Measurements from ENCODE around the gene SAP25. TPM values are rescaled to one million over a fixed set of nuclear protein-coding genes. Genes with fewer than 3 reads are reported as not detected.

The SAP25 gene
- total and polyA plus RNA-seq, 12 donors, result 0.36 to 2.3 (median 0.70) TPM; not detected in 5

GRCh38 chr7:100614308-100614861 lies 40.7 kb upstream of the SAP25 start:
- no peak for TF ChIP-seq CTCF (IDR thresholded peaks at IDR 0.05)
- 81 to 98% methylated on average over 6 of the region's 6 CpGs for WGBS, 2 donors
- Histone ChIP-seq H3K9me3 (no peaks in the 10 kb centered on the region), H3K4me1 (peaks cover 0 to 20% (median 10%) of the 10 kb centered on the region in 9 donors), H3K4me3 (no peak overlapping the region), H3K36me3 (peaks cover 0 to 19% (median 0%) of the 10 kb centered on the region in 9 donors), H3K27me3 (no peaks in the 10 kb centered on the region), H3K27ac (no peak overlapping the region)
- DNase-seq (no peak), ATAC-seq (no peak)
- intact Hi-C loops (cut with DNase I), result loop anchor here in 3 of 10 donors (5.0 to 10.0 kb wide), 4 partner anchors 58 to 260 kb away; partner anchors contain the start of genes GIGYF1 (in 2 of the 3), GNB2 (in 1 of the 3) and SRRT (in 1 of the 3)

- intact Hi-C loops (cut with DNase I), result loop anchor here in 4 of 10 donors (2.0 to 10.0 kb wide), 5 partner anchors 59 to 261 kb away; partner anchors contain the start of genes GIGYF1 (in 2 of the 4), GNB2 (in 2 of the 4) and SRRT (in 1 of the 4)
- peaks cover 0 to 19% (median 0%) of the 10 kb centered on the region in 9 donors for H3K36me3 ChIP-seq
- no peak for ATAC-seq
- H3K27ac ChIP-seq, result no peak overlapping the region
- TF ChIP-seq CTCF (IDR thresholded peaks at IDR 0.05), result no peak
- H3K4me3 ChIP-seq, result peak overlapping the region in 6 of 10 donors; percentile 65 to 97 (median 83)
- no peaks in the 10 kb centered on the region for H3K27me3 ChIP-seq
- H3K4me1 ChIP-seq, result peaks cover 0 to 20% (median 10%) of the 10 kb centered on the region in 9 donors
- WGBS, 2 donors, result 88 to 93% methylated on average over 13 of the region's 13 CpGs
- H3K9me3 ChIP-seq, result no peaks in the 10 kb centered on the region
- DNase-seq, result no peak
Observed at GRCh38 chr7:100613412-100614175, 39.9 kb upstream of the SAP25 start.

- intact Hi-C loops (cut with DNase I), result loop anchor here in 6 of 10 donors (1.0 to 10.0 kb wide), 8 partner anchors 27 to 262 kb away; partner anchors contain the start of genes GNB2 (in 4 of the 6), GIGYF1 (in 2 of the 6), FBXO24 (in 1 of the 6) and LRCH4 (in 1 of the 6)
- peaks cover 0 to 22% (median 0%) of the 10 kb centered on the region in 9 donors for H3K36me3 ChIP-seq
- WGBS, 2 donors, result 3 to 4% methylated on average over 29 of the region's 29 CpGs
- H3K9me3 ChIP-seq, result no peaks in the 10 kb centered on the region
- ATAC-seq, result peak in 5 of 8 donors; percentile 1 to 20 (median 4)
- H3K4me1 ChIP-seq, result peaks cover 0 to 20% (median 10%) of the 10 kb centered on the region in 9 donors
- peak overlapping the region; percentile 57 to 97 (median 83) for H3K4me3 ChIP-seq
- no peaks in the 10 kb centered on the region for H3K27me3 ChIP-seq
- peak in 2 of 9 donors; percentile 10 to 20 for TF ChIP-seq CTCF (IDR thresholded peaks at IDR 0.05)
- DNase-seq, result no peak
- H3K27ac ChIP-seq, result peak overlapping the region in 8 of 10 donors; percentile 86 to 97 (median 91)
Observed at GRCh38 chr7:100612730-100613390, 39.2 kb upstream of the SAP25 start.
